HG03060 (cell line): ENCODE data around the gene MSANTD1.

Experiments used
- ATAC-seq: cut with Tn5 transposase; IDR thresholded peaks from one replicate; pipeline ENCODE4 v1.9.1; 2021; ENCODE audit warnings: low read depth, moderate number of reproducible peaks; ENCODE audit not compliant: unreplicated experiment

Gene MSANTD1

DNA sequence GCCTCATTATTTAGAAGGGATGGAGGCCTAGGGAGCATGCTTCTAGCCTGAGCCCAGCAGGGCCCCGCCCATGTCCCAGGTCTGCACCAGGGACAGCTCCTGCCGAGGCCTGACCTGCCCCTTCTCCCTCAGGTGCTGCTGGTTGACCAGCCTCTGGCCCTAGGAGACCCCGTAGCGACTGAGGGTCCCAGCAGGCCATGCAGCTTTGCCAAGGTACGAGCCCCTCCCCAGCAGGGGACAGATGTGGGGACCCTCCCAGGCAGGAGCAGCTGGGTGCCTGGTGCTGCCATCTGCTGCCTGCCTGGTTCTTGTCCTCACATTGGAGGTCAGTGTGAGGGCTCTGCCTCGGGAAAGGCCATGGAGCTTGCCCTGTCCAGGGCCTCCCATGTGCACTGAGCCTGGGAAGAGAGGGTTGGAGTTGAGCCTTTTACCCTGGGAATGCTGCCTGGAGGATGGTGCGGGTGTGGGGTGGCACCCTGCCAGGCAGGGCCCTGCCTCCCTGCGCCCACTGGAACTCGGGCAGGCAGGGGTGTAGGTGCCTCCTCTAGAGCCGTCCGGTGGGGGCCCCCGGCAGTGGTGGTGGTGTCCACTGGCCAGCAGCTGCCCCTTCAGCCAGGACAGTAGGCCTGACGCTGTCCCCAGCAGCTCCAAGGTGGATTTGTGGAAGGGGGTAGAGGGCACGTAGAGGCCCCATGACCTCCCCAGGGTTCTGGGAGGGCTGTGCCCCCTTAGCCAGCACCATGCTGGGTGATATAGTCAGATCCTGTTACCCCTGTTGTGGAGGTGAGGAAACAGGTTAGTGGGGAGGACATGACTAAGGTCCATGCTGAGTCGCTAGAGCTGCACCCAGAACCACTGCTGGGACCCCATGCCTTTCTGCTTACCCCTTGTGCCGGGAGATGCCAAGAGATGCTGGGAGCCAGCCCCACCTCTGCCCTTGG is 2.2 kb upstream of the MSANTD1 start:
- no peak for ATAC-seq

- ATAC-seq = no peak
Measured at GRCh38 chr4:3247399-3248177, 1.4 kb upstream of the MSANTD1 start.

- no peak for ATAC-seq
Measured at GRCh38 chr4:3248178-3248480, 830 bp upstream of the MSANTD1 start.

DNA sequence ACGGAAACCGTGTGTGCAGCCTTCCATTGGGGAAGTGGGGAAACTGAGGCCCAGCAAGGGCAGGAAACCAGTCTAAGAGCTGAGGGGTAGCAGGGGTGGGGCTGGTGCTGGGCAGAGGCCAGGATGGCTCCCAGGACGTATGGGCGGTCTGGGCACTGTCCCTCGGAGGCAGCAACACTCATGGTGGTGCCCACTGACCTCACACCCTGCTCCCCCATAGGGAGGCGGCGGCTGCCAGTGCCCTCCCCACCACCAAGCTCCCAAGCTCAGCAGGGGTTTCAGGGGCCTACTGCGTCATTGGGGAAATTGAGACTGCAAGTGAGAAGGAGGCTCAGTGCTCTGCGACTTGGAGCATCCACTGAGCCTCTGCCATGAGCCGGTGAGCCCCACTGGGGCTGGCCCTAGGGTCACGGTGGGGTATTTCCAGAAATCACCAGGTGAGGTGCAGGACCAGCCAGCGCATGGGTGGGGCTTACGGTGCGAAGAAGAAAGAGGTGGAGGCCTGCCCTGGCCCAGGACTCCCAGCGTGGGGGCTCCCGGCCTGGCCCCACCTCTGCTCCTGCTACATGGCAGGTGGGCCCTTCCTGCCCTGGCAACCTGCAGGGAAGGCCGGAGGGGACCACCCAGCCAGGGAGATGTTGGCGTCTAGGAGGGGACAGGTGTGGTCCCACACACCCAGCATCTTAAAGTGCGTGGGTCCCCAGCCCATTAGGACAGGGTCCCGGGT is 915 bp downstream of the MSANTD1 start:
- ATAC-seq = no peak

- no peak for ATAC-seq
Measured at GRCh38 chr4:3250438-3250955, 1.5 kb downstream of the MSANTD1 start.

GRCh38 chr4:3250956-3251690 is 2.2 kb downstream of the MSANTD1 start:
- no peak for ATAC-seq

GRCh38 chr4:3251691-3252479 is 2.9 kb downstream of the MSANTD1 start:
- no peak for ATAC-seq

GRCh38 chr4:3252480-3252828 is 3.5 kb downstream of the MSANTD1 start:
- ATAC-seq = no peak

DNA sequence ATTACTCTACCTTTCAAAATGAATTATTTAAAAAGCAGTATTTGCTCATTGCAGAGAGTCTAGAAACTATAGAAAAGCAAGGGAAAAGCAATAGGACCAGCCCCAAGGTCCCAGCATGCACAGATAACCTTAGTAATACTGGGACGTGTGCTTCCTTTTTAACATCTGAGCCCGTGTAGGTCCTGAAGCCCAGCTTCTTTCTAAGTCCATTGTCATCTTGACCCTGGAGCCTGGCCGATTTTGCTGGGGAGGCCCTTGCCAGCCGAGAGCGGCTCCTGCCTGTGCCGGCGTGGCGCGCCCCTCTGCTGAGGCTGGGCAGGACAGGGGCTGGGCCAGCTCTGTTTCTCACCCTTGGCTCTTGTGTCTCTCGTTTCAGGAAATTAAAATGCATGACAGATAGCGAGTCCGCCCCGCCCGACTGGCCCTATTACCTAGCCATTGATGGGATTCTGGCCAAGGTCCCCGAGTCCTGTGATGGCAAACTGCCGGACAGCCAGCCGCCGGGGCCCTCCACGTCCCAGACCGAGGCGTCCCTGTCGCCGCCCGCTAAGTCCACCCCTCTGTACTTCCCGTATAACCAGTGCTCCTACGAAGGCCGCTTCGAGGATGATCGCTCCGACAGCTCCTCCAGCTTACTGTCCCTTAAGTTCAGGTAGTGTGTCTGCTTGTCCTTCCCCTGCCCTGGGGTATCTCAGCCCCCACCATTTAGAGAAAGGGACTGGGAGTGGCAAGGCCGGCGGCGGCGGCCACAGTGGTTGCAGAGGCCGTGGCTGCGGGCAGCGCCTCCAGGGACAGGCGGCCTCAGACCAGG is 4.1 kb downstream of the MSANTD1 start:
- ATAC-seq = no peak

- ATAC-seq = no peak
Measured at GRCh38 chr4:3253808-3254207, 4.8 kb downstream of the MSANTD1 start.

- no peak for ATAC-seq
Measured at GRCh38 chr4:3254302-3255131, 5.6 kb downstream of the MSANTD1 start.

DNA sequence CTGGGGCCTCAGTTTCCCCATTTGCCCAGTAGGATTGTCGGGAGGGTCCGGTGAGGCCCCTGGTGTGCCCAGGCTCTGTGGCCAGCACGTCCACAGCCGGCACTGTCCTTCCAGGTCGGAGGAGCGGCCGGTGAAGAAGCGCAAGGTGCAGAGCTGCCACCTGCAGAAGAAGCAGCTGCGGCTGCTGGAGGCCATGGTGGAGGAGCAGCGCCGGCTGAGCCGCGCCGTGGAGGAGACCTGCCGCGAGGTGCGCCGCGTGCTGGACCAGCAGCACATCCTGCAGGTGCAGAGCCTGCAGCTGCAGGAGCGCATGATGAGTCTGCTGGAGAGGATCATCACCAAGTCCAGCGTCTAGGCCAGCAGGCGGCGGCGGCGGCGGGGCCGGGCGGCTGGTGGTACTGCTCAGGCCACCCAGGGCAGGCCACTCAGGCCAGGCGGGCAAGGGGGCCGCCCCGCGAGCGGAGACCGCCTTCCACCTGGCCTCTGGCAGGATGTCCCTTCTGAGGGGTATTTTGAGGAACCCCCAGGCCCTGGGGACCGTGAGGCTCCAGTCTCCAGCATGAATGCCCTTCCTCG is 6.7 kb downstream of the MSANTD1 start:
- no peak for ATAC-seq

DNA sequence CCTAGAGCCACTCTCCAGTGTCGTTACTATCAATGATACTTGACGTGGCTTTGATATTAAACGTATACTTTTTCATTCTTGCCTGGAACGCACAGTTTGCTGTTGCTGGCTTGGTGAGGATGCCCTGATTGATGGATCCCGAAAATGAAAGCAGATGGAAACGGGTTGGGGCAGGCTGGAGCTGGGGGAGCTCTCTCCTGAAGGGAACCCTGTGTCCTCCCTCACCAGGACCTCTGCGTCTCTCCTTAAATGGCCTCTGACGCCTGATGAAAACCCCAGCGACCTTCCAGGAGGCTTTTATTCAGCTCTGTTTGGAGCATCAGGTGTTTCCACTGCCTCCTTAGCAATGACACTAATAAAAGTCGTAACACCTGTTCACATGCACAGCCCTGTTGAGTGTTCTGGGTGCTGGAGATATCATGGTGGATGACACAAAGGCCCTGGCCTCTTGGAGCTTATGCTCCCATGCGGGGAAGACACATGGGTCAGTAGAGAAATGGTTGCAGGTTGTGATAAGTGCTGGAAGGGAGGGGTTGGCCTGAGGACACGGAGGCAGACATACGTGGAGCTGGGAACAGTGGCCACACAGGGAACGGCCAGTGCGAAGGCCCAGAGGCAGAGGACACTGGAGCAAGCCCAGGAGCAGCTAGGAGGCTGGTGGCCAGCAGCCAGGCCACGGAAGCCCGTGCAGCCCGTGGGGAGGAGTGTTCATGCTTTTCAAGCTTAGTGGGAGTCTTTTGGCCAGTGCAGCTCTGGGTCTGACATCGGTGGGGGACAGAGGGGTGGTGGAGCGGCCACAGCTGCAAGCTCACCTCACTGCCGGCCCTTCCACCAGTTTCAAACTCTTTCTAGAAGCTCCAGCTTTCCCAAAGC is 7.5 kb downstream of the MSANTD1 start:
- no peak for ATAC-seq

DNA sequence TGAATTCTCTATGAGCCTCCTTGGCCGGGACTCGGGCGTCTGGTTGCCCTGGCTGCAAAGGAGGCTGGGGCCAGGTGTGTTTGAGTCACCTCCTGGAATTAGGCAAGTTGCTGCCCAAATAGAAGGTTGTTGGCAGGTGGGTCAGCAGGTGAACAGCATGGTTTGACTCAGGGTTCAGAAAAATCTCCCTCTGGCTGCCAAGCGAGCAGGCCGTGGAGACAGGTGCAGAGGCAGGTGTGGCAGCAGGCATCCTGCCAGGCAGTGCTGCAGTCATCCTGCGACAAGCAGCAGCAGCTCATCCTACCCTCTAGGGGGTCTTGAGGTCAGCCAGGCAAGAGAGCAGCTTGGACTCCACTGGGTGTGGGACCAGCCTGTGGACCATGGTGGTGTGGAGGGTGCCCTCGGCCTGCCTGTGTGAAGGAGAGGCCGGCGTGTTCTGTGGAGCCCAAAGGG is 8.2 kb downstream of the MSANTD1 start:
- peak; percentile 11 for ATAC-seq

- peak; percentile 48 for ATAC-seq
Measured at GRCh38 chr4:3257556-3258482, 8.9 kb downstream of the MSANTD1 start.
